Activated naive CD8-positive, alpha-beta T cell treated with anti-CD3 and anti-CD28 coated beads, Interleukin-2, amount 50 U/mL, for 24 hours (primary cell): ENCODE results near the gene SLC39A11.
A peak's percentile ranks its signal among the peaks of the same experiment; 100 is the strongest.

Experiments
- ATAC-seq: fragments of 150-1000 bp; cut with Tn5 transposase; one replicate; pipeline ENCODE4 v1.10.0; 2021
- DNase-seq: peaks from one replicate; pipeline ENCODE4 v3.0.0; 2021
- H3K27ac Mint-ChIP-seq: one replicate; pipeline ENCODE4 v1.8.0; 2021; ENCODE audit warnings: mild to moderate bottlenecking, mixed read lengths
- H3K27me3 Mint-ChIP-seq: one replicate; pipeline ENCODE4 v1.8.0; 2021; ENCODE audit warnings: mixed read lengths
- H3K36me3 Mint-ChIP-seq: one replicate; pipeline ENCODE4 v1.8.0; 2021; ENCODE audit warnings: low read depth, mixed read lengths
- H3K4me1 Mint-ChIP-seq: one replicate; pipeline ENCODE4 v1.8.0; 2021; ENCODE audit warnings: mixed read lengths
- H3K4me3 Mint-ChIP-seq: one replicate; pipeline ENCODE4 v1.8.0; 2021; ENCODE audit warnings: mild to moderate bottlenecking, moderate library complexity, mixed read lengths
- H3K9me3 Mint-ChIP-seq: one replicate; pipeline ENCODE4 v1.8.0; 2021; ENCODE audit warnings: mixed read lengths

The SLC39A11 gene

DNA sequence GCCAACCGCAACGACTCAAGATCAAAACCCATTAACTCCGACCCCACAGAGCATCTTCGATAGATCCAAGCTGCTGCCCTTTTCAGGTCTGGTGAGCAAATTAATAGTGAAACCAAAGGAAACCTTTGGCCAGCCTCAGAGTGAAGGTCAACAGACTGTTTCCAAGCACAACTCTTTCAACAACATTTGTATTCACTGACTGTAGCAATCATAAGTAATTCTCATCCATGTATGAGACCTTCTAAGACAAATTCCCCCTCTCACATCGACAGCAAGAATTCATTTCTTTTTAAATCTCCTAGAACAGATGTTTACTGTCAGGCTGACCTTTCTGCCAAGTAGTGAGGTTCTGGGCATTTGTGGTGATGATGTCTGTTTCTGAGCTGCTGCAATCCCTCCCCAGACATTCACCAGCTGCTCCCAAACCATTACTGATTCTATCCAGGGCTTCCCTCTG, 64.2 kb downstream of the SLC39A11 start:
- Mint-ChIP-seq H3K9me3 (no peaks in the 10 kb centered on the region), H3K4me1 (peaks cover 4% of the 10 kb centered on the region), H3K27me3 (no peaks in the 10 kb centered on the region), H3K4me3 (no peak overlapping the region), H3K27ac (peak overlapping the region; percentile 15), H3K36me3 (peaks cover 35% of the 10 kb centered on the region)
- DNase-seq (no peak), ATAC-seq (peak; percentile 28)

- peaks cover 37% of the 10 kb centered on the region for H3K36me3 Mint-ChIP-seq
- DNase-seq (no peak), ATAC-seq (no peak)
- H3K9me3 Mint-ChIP-seq: no peaks in the 10 kb centered on the region
- H3K4me3 Mint-ChIP-seq: no peak overlapping the region
- no peak overlapping the region for H3K27ac Mint-ChIP-seq
- H3K4me1 Mint-ChIP-seq: peaks cover 6% of the 10 kb centered on the region
- no peaks in the 10 kb centered on the region for H3K27me3 Mint-ChIP-seq
These were observed 65.3 kb downstream of the SLC39A11 start for GRCh38 chr17:73027130-73027741.

DNA sequence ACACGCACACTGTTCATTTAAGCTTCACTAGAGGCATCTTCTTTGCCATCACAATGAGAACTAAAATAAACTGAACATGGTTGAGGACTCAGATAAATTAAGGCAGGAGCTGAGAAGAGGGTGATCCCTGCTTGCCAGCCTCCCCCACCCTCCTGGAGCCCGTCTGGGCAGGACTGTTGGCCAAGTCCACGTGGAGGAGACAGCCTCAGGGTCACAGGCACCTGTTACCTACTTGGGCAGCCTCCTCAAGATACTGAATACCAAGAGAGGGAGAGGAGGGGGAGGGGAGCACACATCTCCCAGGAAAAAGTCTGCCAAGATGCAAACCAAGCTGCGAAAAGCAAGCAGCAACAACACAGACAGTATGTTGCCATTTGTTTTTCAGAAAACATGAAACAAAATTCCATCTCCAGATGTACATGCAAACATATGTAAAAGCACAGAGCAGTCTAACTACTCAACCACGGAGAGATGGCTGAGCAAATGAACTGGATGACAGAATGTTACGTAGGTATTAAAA, 67.4 kb downstream of the SLC39A11 start:
- DNase-seq (no peak), ATAC-seq (no peak)
- Mint-ChIP-seq H3K27me3 (no peaks in the 10 kb centered on the region), H3K27ac (no peak overlapping the region), H3K36me3 (peaks cover 35% of the 10 kb centered on the region), H3K9me3 (peaks cover 8% of the 10 kb centered on the region), H3K4me1 (peaks cover 6% of the 10 kb centered on the region), H3K4me3 (no peak overlapping the region)

GRCh38 chr17:73023759-73024158, 68.7 kb downstream of the SLC39A11 start:
- Mint-ChIP-seq H3K4me1 (peaks cover 6% of the 10 kb centered on the region), H3K4me3 (no peak overlapping the region), H3K36me3 (peaks cover 37% of the 10 kb centered on the region), H3K27me3 (no peaks in the 10 kb centered on the region), H3K27ac (no peak overlapping the region), H3K9me3 (peaks cover 15% of the 10 kb centered on the region)
- ATAC-seq: no peak
- DNase-seq: no peak

GRCh38 chr17:73022694-73023093, 69.8 kb downstream of the SLC39A11 start:
- ATAC-seq (no peak), DNase-seq (no peak)
- peaks cover 2% of the 10 kb centered on the region for H3K4me1 Mint-ChIP-seq
- no peak overlapping the region for H3K4me3 Mint-ChIP-seq
- H3K9me3 Mint-ChIP-seq: peaks cover 20% of the 10 kb centered on the region
- peaks cover 34% of the 10 kb centered on the region for H3K36me3 Mint-ChIP-seq
- H3K27ac Mint-ChIP-seq: no peak overlapping the region
- no peaks in the 10 kb centered on the region for H3K27me3 Mint-ChIP-seq

- peaks cover 35% of the 10 kb centered on the region for H3K36me3 Mint-ChIP-seq
These were observed 70.7 kb downstream of the SLC39A11 start for GRCh38 chr17:73021771-73022170.

DNA sequence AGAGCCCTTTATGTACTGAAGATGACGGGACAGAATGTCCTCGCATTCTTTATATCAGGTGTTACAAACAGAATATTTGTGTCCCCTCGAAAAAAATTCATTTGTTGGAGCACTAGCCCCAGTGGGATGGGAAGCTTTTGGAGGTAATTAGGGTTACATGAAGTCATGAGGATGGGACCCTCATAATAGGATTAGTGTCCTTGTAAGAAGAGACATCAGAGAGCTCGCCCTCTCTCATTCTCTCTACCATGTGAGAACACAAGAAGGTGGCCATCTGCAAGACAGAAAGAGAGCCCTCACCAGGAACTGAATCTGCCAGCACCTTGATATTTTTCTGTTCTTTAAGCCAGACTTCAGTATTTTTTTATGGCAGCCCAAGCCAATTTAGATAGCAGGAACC, 72.4 kb downstream of the SLC39A11 start:
- peaks cover 36% of the 10 kb centered on the region for H3K36me3 Mint-ChIP-seq
- H3K27ac Mint-ChIP-seq: no peak overlapping the region
- peaks cover 2% of the 10 kb centered on the region for H3K4me1 Mint-ChIP-seq
- peaks cover 24% of the 10 kb centered on the region for H3K9me3 Mint-ChIP-seq
- ATAC-seq (no peak), DNase-seq (no peak)
- H3K4me3 Mint-ChIP-seq: no peak overlapping the region
- no peaks in the 10 kb centered on the region for H3K27me3 Mint-ChIP-seq

More at GRCh38 chr17:73021771-73022170, 70.7 kb downstream of the SLC39A11 start:
- Mint-ChIP-seq H3K27ac (no peak overlapping the region), H3K9me3 (peaks cover 23% of the 10 kb centered on the region), H3K4me3 (no peak overlapping the region), H3K4me1 (peaks cover 2% of the 10 kb centered on the region), H3K27me3 (no peaks in the 10 kb centered on the region)
- no peak for ATAC-seq
- no peak for DNase-seq

- DNase-seq (no peak), ATAC-seq (no peak)
These were observed 73.9 kb downstream of the SLC39A11 start for GRCh38 chr17:73018599-73018998.

DNA sequence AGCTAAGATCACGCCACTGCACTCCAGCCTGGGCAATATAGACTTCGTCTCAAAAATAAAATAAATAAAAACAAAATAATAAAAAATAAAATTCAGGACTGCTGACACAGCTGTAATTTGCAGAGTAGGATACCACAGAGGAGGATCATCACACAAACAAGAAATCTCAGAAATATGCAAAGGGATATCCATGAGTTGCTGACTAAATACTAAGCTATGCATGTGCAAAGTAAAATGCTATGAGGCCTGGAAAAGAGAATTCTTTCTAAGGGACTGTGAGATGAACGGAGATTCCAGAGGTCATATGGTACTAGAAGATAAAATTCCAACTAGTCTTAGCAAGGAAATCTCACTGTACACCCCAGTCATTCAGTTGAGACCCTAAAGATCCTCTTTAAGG, 74.8 kb downstream of the SLC39A11 start:
- peaks cover 26% of the 10 kb centered on the region for H3K36me3 Mint-ChIP-seq
- no peaks in the 10 kb centered on the region for H3K4me1 Mint-ChIP-seq
- no peak overlapping the region for H3K27ac Mint-ChIP-seq
- H3K4me3 Mint-ChIP-seq: no peak overlapping the region
- ATAC-seq (no peak), DNase-seq (no peak)
- no peaks in the 10 kb centered on the region for H3K27me3 Mint-ChIP-seq
- peaks cover 24% of the 10 kb centered on the region for H3K9me3 Mint-ChIP-seq

More at GRCh38 chr17:73018599-73018998, 73.9 kb downstream of the SLC39A11 start:
- Mint-ChIP-seq H3K4me1 (peaks cover 2% of the 10 kb centered on the region), H3K36me3 (peaks cover 30% of the 10 kb centered on the region), H3K4me3 (no peak overlapping the region), H3K9me3 (peaks cover 24% of the 10 kb centered on the region), H3K27me3 (no peaks in the 10 kb centered on the region), H3K27ac (no peak overlapping the region)

DNA sequence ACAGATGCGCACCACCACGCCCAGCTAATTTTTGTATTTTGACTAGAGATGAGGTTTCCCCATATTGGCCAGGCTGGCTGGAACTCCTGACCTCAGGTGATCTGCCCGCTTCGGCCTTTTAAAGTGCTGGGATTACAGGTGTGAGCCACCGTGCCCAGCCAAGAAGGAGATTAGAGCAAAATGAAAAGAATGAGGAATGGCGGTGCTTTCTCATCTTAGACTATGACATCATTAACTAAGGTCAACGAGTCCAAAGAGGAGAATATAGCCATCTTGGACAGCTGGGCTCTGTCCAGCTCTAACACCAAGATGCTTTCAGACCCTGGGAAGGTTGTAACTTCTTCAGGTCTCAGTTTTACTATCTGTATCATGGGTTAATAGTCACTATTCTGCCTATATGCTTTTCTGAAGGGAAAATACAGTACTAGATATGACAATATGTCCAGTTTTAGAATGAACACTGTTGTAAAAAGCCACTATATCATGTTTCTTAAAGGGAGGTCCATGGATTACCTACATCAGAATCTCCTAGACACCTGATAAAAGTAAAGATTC, 76.7 kb downstream of the SLC39A11 start:
- no peak overlapping the region for H3K27ac Mint-ChIP-seq
- H3K36me3 Mint-ChIP-seq: peaks cover 20% of the 10 kb centered on the region
- ATAC-seq (no peak), DNase-seq (no peak)
- peaks cover 21% of the 10 kb centered on the region for H3K9me3 Mint-ChIP-seq
- H3K4me3 Mint-ChIP-seq: no peak overlapping the region
- no peaks in the 10 kb centered on the region for H3K27me3 Mint-ChIP-seq
- H3K4me1 Mint-ChIP-seq: peaks cover 7% of the 10 kb centered on the region

GRCh38 chr17:73013816-73014663, 78.4 kb downstream of the SLC39A11 start:
- no peak overlapping the region for H3K4me3 Mint-ChIP-seq
- ATAC-seq: no peak
- DNase-seq: no peak
- peaks cover 10% of the 10 kb centered on the region for H3K4me1 Mint-ChIP-seq
- peaks cover 10% of the 10 kb centered on the region for H3K9me3 Mint-ChIP-seq
- H3K27ac Mint-ChIP-seq: no peak overlapping the region
- H3K27me3 Mint-ChIP-seq: no peaks in the 10 kb centered on the region
- peaks cover 7% of the 10 kb centered on the region for H3K36me3 Mint-ChIP-seq

- H3K4me3 Mint-ChIP-seq: no peak overlapping the region
- peaks cover 10% of the 10 kb centered on the region for H3K4me1 Mint-ChIP-seq
- DNase-seq: no peak
- no peak overlapping the region for H3K27ac Mint-ChIP-seq
- no peaks in the 10 kb centered on the region for H3K27me3 Mint-ChIP-seq
- H3K9me3 Mint-ChIP-seq: peaks cover 4% of the 10 kb centered on the region
- peaks cover 5% of the 10 kb centered on the region for H3K36me3 Mint-ChIP-seq
- no peak for ATAC-seq
These were observed 79.2 kb downstream of the SLC39A11 start for GRCh38 chr17:73013301-73013700.

DNA sequence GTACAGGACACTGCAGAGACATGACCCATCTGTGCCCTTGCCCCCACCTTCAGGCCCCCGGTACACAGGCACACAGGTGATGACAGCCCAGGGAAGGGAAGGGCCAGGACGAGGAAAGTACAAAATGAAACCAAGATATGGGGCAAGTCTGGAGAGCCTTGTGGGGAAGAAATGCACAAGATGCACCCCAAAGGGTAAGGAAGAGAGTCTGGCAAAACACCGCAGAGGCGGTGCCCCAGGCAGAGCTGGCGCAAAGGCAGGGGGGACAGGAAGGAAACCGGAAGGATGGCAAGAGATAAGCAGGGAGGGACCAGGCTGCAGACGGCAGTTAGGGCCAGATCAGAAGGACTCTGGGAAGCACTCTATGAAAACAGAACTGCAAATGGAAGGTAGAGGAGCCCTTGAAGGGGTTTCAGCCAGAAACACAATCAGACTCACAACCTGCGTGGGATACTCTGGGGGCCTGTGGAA, 81.4 kb downstream of the SLC39A11 start:
- DNase-seq: no peak
- Mint-ChIP-seq H3K4me3 (no peak overlapping the region), H3K27me3 (no peaks in the 10 kb centered on the region), H3K4me1 (peaks cover 10% of the 10 kb centered on the region), H3K27ac (no peak overlapping the region), H3K9me3 (no peaks in the 10 kb centered on the region), H3K36me3 (peaks cover 2% of the 10 kb centered on the region)
- no peak for ATAC-seq

DNA sequence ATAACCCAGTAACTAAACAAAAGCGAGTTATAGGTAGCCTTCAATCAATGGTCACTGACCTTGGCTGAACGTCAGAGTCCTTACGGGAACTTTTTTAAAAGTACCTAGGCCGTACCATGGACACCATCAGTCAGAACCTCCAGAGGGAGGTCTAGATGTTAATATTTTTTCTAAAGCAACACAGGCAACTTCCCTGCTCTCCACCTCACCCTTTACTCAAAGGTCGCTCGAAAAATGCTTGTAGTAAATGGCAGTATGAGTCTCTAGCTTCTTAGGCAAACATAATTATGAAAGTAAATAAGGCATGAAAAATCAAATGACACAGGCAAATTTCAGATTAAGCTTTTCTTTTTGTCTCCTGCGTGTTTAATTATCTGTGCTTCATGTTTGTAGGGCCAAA, 82.1 kb downstream of the SLC39A11 start:
- no peak for ATAC-seq
- Mint-ChIP-seq H3K27ac (no peak overlapping the region), H3K9me3 (no peaks in the 10 kb centered on the region), H3K36me3 (peaks cover 2% of the 10 kb centered on the region), H3K4me3 (no peak overlapping the region), H3K4me1 (peaks cover 10% of the 10 kb centered on the region), H3K27me3 (no peaks in the 10 kb centered on the region)
- DNase-seq: no peak
